HT-29 (cell line): Measurements from ENCODE around the gene KIAA0586. TPM values are rescaled to one million over a fixed set of nuclear protein-coding genes. Genes with fewer than 3 reads are reported as not detected.

ENCODE experiments used
- DNase-seq: peaks from one replicate; pipeline ENCODE4 v3.0.0-alpha.2; 2015; ENCODE audit warnings: low spot score
- small RNA-seq: library from RNA; depleted of rRNA; stranded (forward); fragments of <200 nt; gene quantifications from one replicate; pipeline ENCODE3, GENCODE V24; 2014
- total RNA-seq: library from RNA; depleted of rRNA; stranded (reverse); fragments of >200 nt; shearing (Covaris generic); gene quantifications from 2 replicates; pipeline ENCODE4 v1.2.3, GENCODE V29; 2014; rRNA removed

KIAA0586 gene
- total RNA-seq, 1 experiment from 2014 or later: 5.0 TPM

GRCh38 chr14:58598028-58598803 is 170.7 kb downstream of the KIAA0586 start:
- no peak for DNase-seq

- no peak for DNase-seq
Measured at GRCh38 chr14:58598804-58599525, 171.4 kb downstream of the KIAA0586 start.

- DNase-seq: no peak
Measured at GRCh38 chr14:58599707-58600106, 172.2 kb downstream of the KIAA0586 start.

Small RNAs within 50 kb of the gene (small RNA-seq; reads per million reads assigned to genes)
- gene HSBP1P1 (not detected), gene RF00019 (not detected)

Other genes starting within 250 kb of the KIAA0586 start
- 10.9 and 16.7 TPM in 2 replicates for gene ACTR10, start 227.6 kb upstream of the KIAA0586 start, total RNA-seq
- 104 and 112 TPM in 2 replicates for gene PSMA3, start 182.9 kb upstream of the KIAA0586 start, total RNA-seq
- 2.9 and 4.7 TPM in 2 replicates for gene ARID4A, start 129.2 kb upstream of the KIAA0586 start, total RNA-seq
- not detected in 2 replicates for gene TOMM20L, start 31.8 kb upstream of the KIAA0586 start, total RNA-seq
- 9.5 and 11.8 TPM in 2 replicates for gene TIMM9, start 188 bp upstream of the KIAA0586 start, total RNA-seq
- gene DACT1, start 210.2 kb downstream of the KIAA0586 start, total RNA-seq: not detected in 2 replicates